Glutamatergic neuron (in vitro differentiated cells): ENCODE data around the gene PASK. TPM values are rescaled to one million over a fixed set of nuclear protein-coding genes. Genes with fewer than 3 reads are reported as not detected.
A peak's percentile ranks its signal among the peaks of the same experiment; 100 is the strongest.
"Not testable (repeated sequence)": the region's sequence is repeated elsewhere in the genome, so short reads cannot be mapped to it uniquely, and the experiment has no call there.

Experiments
- DNase-seq: peaks from one replicate; pipeline ENCODE4 v3.0.0; 2022
- H3K27ac Mint-ChIP-seq: one replicate; pipeline ENCODE4 v1.8.0; 2020; ENCODE audit warnings: mild to moderate bottlenecking, mixed read lengths, inconsistent platforms; ENCODE audit not compliant: unreplicated experiment
- H3K27me3 Mint-ChIP-seq: one replicate; pipeline ENCODE4 v1.8.0; 2020; ENCODE audit warnings: mild to moderate bottlenecking, moderate library complexity, mixed read lengths, inconsistent platforms; ENCODE audit not compliant: unreplicated experiment
- H3K36me3 Mint-ChIP-seq: one replicate; pipeline ENCODE4 v1.8.0; 2020; ENCODE audit warnings: mild to moderate bottlenecking, mixed read lengths, inconsistent platforms; ENCODE audit not compliant: unreplicated experiment
- H3K4me1 Mint-ChIP-seq: one replicate; pipeline ENCODE4 v1.8.0; 2020; ENCODE audit warnings: mild to moderate bottlenecking, low read depth, mixed read lengths, inconsistent platforms; ENCODE audit not compliant: unreplicated experiment
- H3K4me3 Mint-ChIP-seq: one replicate; pipeline ENCODE4 v1.8.0; 2020; ENCODE audit warnings: mild to moderate bottlenecking, mixed read lengths, inconsistent platforms; ENCODE audit not compliant: unreplicated experiment
- H3K9me3 Mint-ChIP-seq: one replicate; pipeline ENCODE4 v1.8.0; 2020; ENCODE audit warnings: mild to moderate bottlenecking, moderate library complexity, mixed read lengths, inconsistent platforms; ENCODE audit not compliant: unreplicated experiment
- CTCF ChIP-seq: fragments of 200-600 bp; sonication (generic); IDR thresholded peaks from one replicate; pipeline ENCODE4 v1.5.0; 2021; ENCODE audit not compliant: partially characterized antibody, unreplicated experiment
- total RNA-seq: library from RNA; stranded (reverse); fragmentation: NEBNext Ultra II Directional; extraction: Animal tissue kit (Norgen Biotek cat#: 25700); gene quantifications from one replicate; pipeline ENCODE4 v1.2.1, GENCODE V29; 2021; ENCODE audit not compliant: unreplicated experiment

The PASK gene
- total RNA-seq, 1 donor from 2014 or later = 24.4 TPM

- Mint-ChIP-seq H3K27ac (no peak overlapping the region), H3K36me3 (no peaks in the 10 kb centered on the region), H3K9me3 (peaks cover 2% of the 10 kb centered on the region), H3K4me3 (no peak overlapping the region), H3K4me1 (peaks cover 18% of the 10 kb centered on the region), H3K27me3 (peaks cover 5% of the 10 kb centered on the region)
- no peak for TF ChIP-seq CTCF
- no peak for DNase-seq
These were observed 40.7 kb downstream of the PASK start for GRCh38 chr2:241108271-241109209.

- no peak for TF ChIP-seq CTCF
These were observed 42.1 kb downstream of the PASK start for GRCh38 chr2:241107031-241107783.

GRCh38 chr2:241105641-241106040 is 43.6 kb downstream of the PASK start:
- Mint-ChIP-seq H3K9me3 (peaks cover 6% of the 10 kb centered on the region), H3K36me3 (no peaks in the 10 kb centered on the region)
- no peak for DNase-seq

More at GRCh38 chr2:241107031-241107783, 42.1 kb downstream of the PASK start:
- H3K36me3 Mint-ChIP-seq = no peaks in the 10 kb centered on the region
- H3K4me3 Mint-ChIP-seq = no peak overlapping the region
- H3K27me3 Mint-ChIP-seq = peaks cover 9% of the 10 kb centered on the region
- peaks cover 6% of the 10 kb centered on the region for H3K9me3 Mint-ChIP-seq
- H3K4me1 Mint-ChIP-seq = peaks cover 20% of the 10 kb centered on the region
- no peak overlapping the region for H3K27ac Mint-ChIP-seq
- no peak for DNase-seq

GRCh38 chr2:241104611-241105010 is 44.7 kb downstream of the PASK start:
- not testable (repeated sequence) for H3K4me1 Mint-ChIP-seq, DNase-seq, H3K9me3 Mint-ChIP-seq, H3K36me3 Mint-ChIP-seq, H3K27me3 Mint-ChIP-seq, H3K27ac Mint-ChIP-seq, H3K4me3 Mint-ChIP-seq

More at GRCh38 chr2:241105641-241106040, 43.6 kb downstream of the PASK start:
- Mint-ChIP-seq H3K27ac (peak overlapping the region; percentile 38), H3K4me3 (no peak overlapping the region), H3K27me3 (peaks cover 10% of the 10 kb centered on the region), H3K4me1 (peaks cover 16% of the 10 kb centered on the region)
- no peak for TF ChIP-seq CTCF

- no peak for DNase-seq
- peaks cover 9% of the 10 kb centered on the region for H3K4me1 Mint-ChIP-seq
- peak overlapping the region; percentile 97 for H3K4me3 Mint-ChIP-seq
- peaks cover 4% of the 10 kb centered on the region for H3K36me3 Mint-ChIP-seq
- H3K27ac Mint-ChIP-seq = peak overlapping the region; percentile 92
- no peak for TF ChIP-seq CTCF
- peaks cover 8% of the 10 kb centered on the region for H3K9me3 Mint-ChIP-seq
- peaks cover 11% of the 10 kb centered on the region for H3K27me3 Mint-ChIP-seq
These were observed 46.1 kb downstream of the PASK start for GRCh38 chr2:241103176-241103595.
